Left colon (tissue), 2 donors: ENCODE data around the gene NUS1. TPM values are rescaled to one million over a fixed set of nuclear protein-coding genes. Genes with fewer than 3 reads are reported as not detected.
A peak's percentile ranks its signal among the peaks of the same experiment; 100 is the strongest.
"Not testable (repeated sequence)": the region's sequence is repeated elsewhere in the genome, so short reads cannot be mapped to it uniquely, and the experiment has no call there.

ENCODE experiments used
- ATAC-seq: fragments of 200-7000 bp; cut with Tn5 transposase; one replicate; pipeline ENCODE4 v1.9.1; 2020; ENCODE audit warnings: mild to moderate bottlenecking, moderate library complexity
- DNase-seq, 2 donors: peaks; one replicate each; pipeline ENCODE4 v3.0.0-alpha.2; 2020
- intact Hi-C, 2 donors: fragments of 100-400 bp; cut with DNase I in 1 of 2; cut with micrococcal nuclease in 1 of 2; formaldehyde crosslinking; loops; one replicate each; pipeline versions ENCODE4 v1.11.2 to v1.14.0; 2022; cut with DNase I, micrococcal nuclease
- long read RNA-seq: library from polyadenylated mRNA; unstranded; transcript quantifications from one replicate; pipeline ENCODE4 v2.0.0, GENCODE V29; 2021
- total RNA-seq, 2 donors: library from RNA; stranded (reverse); fragmentation: NEBNext Ultra II Directional; extraction: Animal tissue kit (Norgen Biotek cat#: 25700); gene quantifications; one replicate each; pipeline ENCODE4 v1.2.1, GENCODE V29; 2021
- donor health status: DM: no; HTN: no; CAD: no.
- donor health status: DM: yes; HTN: yes; CAD: no.

The NUS1 gene
- total RNA-seq: 10 to 100 TPM; 29.6 to 33.1 TPM
- long read RNA-seq, full-length matches to known transcripts: 31 of 44 reads
- long read RNA-seq, partial matches to known transcripts: 10 of 44 reads
- long read RNA-seq, other reads (novel, unspliced or antisense): 3 of 44 reads

DNA sequence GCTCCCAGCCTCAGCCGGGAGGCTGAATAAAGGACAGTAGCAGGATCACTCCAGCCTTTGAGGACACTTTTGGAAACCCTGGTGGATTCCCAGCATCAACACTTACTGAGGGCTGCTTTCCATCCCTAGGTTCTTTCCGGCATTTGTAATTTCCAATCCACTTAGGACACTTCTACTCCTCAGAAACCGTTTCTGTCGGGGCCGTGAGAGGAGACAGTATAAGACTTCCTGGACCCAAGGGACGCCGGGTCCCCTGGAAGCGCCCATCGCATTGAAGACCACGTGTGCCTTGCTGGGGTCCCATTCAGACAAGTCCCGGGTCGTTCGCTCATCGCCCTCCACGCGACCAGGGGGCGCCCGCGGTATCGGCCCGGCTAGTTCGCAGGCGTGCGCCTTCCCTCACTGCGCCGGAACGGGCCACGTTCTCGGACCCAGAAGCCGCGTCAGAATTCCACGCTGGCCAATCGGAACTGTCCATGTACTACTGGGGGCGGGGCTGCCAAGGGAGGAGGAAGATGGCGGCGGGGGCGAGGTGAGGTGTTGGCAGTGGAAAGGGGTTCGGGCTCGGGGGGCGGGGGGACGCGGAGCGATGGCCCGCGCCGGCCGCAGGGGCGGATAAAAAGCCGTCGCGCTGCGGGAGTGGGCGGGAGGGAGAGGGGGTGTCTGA, at the start of gene NUS1:
Gene NUS1 (plus strand): TSS at position 479 of the 667 bp plus-strand sequence. CDS start 202 bp downstream, outside the sequence.
- ATAC-seq (peak; percentile 100), DNase-seq (peak; percentile 96 to 98)
- intact Hi-C loops: no loop called here

DNA sequence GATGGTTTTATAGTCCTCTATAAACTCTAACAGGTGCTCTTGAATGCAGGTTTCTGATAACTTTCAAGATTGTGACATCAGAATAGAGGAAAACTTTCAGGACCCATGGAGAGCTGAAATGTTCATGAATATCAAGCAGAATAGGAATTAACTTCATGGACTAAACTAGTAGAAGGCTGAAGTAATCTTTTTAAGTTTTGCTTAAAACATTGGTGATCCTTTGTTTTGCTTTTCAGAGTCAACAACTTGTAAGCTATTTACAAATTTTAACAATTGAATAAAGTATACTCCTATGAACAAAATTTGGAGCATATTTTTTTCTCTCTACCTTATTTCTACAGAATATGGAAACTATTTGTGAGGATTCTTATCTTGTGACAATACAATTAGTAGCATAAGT, 47.7 kb upstream of the NUS1 start:
- intact Hi-C loops: no loop called here
- DNase-seq (no peak), ATAC-seq (no peak)

DNA sequence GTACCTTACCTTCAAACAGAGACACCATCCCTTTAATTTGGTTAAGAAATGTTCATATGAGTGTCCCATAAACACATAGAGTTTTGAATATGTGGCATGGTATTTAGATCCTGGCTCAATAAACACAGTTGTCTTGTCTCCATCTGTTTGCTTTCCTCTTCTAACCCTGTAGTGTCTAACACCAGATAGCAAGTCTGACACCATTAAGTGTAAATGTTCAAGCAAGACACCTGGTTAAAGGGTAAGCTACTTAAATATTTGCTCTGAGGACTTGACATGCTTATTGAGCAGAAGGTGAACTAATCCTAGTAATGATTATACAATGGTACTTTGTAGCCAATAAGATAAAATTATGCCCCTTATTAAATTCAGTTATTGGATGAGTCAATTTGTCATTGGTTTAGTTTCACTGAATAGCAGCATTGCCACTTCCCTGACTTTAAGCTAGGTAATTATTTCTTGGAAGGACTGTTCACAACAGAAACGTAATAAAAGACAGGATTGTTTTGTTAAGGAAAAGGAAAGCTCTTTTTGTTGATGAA, 46.1 kb upstream of the NUS1 start:
- DNase-seq (no peak), ATAC-seq (no peak)
- intact Hi-C loops: no loop called here

DNA sequence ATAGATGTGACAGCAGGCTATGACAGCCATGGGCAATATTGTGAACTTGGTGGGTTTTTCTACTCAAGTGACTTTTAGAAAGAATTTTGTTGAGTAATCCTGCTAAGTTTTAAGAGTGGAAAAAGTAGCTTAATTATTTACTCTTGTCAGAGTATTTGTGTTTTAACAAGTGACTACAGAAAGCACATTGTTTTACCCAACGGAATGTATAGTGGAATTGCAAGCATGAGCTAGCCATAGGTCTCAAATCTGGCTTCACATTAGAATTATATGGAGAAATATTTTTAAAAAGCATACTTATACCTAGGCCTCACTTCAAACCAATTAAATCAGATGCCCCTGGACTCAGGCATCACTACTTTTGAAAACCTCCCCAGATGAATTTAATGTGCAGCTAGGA, 37.5 kb upstream of the NUS1 start:
- intact Hi-C loops: no loop called here
- no peak for DNase-seq
- ATAC-seq: no peak

DNA sequence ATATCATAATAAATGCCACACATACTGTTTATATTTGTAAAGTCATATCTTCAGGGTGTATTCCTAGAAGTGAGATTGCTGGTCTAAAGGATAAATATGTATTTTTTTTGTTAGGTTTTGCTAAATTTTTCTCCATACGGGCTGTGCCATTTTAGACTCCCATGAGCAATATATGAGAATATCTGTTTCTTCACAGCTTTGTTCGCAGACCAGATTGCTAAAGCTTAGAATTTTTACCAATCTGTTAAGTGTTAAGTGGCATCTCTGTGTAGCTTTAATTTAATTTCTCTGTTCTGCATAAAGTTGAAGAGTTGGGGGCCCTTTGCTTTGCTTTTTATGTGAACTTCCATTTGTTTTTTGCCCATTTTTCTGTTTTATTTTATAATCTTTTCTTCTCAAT, 32.3 kb upstream of the NUS1 start:
- DNase-seq (no peak), ATAC-seq (no peak)
- intact Hi-C loops: no loop called here

GRCh38 chr6:117651984-117652383, 23.3 kb upstream of the NUS1 start:
- DNase-seq, intact Hi-C loops, ATAC-seq: not testable (repeated sequence)

DNA sequence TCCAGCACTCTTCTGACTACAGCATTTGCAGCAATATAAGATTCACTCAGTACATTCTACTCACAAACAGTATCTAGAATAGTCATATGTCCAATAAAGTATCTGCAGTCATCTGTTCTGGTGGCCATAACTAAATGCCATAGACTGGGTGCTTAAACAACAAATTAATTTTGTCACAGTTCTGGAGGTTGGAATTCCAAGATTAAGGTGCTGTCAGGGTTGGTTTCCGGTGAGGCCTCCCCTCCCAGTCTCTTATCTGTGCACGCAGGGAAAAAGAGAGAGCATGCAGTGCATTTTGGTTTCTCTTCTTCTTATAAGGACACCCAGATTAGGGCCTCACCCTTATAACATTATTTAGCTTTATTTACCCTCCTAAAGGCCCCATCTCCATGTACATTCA, 21.3 kb upstream of the NUS1 start:
- ATAC-seq (no peak), DNase-seq (no peak)
- intact Hi-C loops: no loop called here

DNA sequence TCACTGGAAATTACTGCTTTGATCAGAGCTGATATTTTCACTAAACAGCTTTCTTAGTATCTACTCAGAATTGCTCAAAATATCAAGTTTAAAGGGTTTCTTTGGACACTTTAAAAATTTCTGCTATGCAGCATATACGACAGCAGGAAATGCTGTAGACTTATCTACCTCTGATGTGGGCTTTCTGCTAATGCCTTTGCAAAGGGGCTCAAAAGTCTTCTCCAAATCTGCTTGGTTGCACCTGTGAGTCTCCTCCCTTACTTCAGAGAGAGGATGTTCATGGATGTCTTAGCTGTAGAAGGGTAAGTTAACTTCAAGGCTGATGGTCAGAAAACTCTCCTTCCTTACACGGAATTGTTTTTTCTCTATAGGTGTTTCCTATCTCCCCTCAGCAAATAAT, 19.9 kb upstream of the NUS1 start:
- ATAC-seq: no peak
- DNase-seq: no peak
- intact Hi-C loops: no loop called here

GRCh38 chr6:117666881-117667280, 8.4 kb upstream of the NUS1 start:
- intact Hi-C loops: no loop called here
- no peak for DNase-seq
- no peak for ATAC-seq

- intact Hi-C loops: no loop called here
- DNase-seq (no peak), ATAC-seq (no peak)
These were observed 6.5 kb upstream of the NUS1 start for GRCh38 chr6:117668736-117669135.

- intact Hi-C loops: no loop called here
- no peak for ATAC-seq
These were observed 766 bp upstream of the NUS1 start for GRCh38 chr6:117674503-117674902.

GRCh38 chr6:117675658-117676301, 511 bp downstream of the NUS1 start:
- peak in 1 of 2 donors; percentile 27 for DNase-seq
- ATAC-seq: peak; percentile 65
- intact Hi-C loops: not testable (repeated sequence)

More at GRCh38 chr6:117674503-117674902, 766 bp upstream of the NUS1 start:
- no peak for DNase-seq

DNA sequence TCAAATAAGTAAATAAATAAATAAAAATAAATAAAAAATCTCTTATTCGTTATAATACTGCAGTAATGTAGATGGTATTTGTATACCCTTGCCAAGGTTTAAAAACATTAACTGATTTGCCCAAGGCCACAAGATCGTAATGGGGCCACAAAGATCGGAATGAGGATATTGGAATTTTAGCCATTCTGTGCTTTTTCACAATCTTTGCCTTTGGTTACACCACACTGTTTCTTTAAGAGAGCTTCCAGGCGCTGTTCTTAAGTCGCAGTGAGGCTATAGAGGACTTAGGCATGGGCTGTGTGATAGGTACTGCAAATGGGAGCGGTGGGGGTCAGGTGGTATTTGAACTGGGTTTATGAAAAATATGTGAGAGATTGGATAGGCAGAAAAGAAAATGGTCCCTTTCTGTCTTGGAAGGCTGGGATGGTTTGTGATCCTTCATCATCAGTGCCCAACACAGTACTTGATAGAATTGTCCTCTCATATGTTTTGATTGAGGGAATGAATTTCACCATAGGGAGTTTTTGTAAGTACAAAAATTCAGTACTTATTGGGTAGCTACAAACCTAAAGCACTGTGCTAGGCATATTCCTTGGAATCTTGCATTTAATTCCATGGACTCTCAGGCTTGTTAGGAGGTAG, 1.4 kb downstream of the NUS1 start:
- intact Hi-C loops: no loop called here
- ATAC-seq (no peak), DNase-seq (no peak)

GRCh38 chr6:117677553-117678141, 2.4 kb downstream of the NUS1 start:
- intact Hi-C loops: no loop called here
- DNase-seq (no peak), ATAC-seq (no peak)

DNA sequence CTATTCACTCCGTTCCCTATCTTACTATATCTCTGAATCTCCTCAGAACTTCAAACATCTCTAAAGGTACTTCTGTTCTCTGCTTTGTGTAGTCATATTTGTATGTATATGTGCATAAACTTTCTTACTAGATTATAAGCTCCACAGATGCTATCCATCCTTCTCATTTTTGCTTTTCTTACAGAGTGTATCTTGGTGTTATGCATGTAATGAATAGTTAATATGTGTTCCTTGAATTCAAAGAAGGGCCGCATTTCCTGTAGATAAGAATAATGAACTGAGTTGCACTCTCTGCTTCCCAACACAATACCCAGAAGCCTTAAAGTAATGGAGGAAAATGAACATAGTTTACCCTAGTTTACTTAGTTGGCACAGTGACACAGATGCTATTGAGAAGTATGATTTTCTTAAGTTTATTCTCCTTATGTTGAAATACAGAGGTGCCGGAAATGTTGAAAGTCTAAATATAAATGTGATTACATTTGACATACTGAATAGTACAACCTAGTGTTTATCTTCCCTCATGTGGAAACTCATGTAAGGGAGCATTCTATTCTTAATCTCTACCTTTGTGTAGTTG, 6.0 kb downstream of the NUS1 start:
- intact Hi-C loops: no loop called here
- ATAC-seq: no peak

GRCh38 chr6:117684749-117685148, 9.5 kb downstream of the NUS1 start:
- intact Hi-C loops: no loop called here
- no peak for DNase-seq
- no peak for ATAC-seq

More for the DNA sequence above, 6.0 kb downstream of the NUS1 start:
- DNase-seq: no peak

DNA sequence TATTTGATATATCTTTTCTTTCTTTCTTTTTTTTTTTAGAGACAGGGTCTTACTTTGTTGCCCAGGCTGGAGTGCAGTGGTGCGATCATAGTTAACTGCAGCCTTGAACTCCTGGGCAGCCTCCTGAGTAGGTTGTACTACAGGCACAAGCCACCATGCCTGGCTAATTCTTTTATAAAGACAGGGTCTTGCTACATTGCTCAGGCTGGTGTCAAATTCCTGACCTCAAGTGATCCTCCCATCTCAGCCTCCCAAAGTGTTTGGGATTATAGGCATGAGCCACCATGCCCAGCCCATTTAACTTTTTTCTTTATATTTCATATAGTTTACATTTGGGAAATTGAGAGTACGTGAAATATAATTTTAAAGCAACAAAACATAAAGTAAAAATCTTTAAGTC, 10.1 kb downstream of the NUS1 start:
- intact Hi-C loops: no loop called here
- no peak for DNase-seq
- no peak for ATAC-seq

- peak; percentile 88 for ATAC-seq
- DNase-seq: no peak
- intact Hi-C loops: no loop called here
These were observed 11.9 kb downstream of the NUS1 start for GRCh38 chr6:117687021-117687648.

DNA sequence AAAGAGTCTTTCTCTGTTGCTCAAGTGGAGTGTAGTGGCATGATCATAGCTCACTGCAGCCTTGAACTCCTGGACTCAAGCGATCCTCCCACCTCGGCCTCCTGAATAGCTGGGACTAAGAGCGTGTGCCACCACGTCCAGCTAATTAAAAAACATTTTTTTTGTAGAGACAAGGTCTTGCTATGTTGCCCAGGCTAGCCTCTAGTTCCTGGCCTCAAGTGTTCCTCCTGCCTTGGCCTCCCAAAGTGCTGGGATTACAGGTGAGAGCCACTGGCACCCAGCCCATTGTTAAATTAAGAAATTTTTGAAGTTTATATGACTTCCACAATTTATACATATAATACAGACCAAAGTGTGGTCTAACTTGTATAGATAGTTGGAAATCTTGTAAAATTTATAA, 14.3 kb downstream of the NUS1 start:
- ATAC-seq, DNase-seq, intact Hi-C loops: not testable (repeated sequence)
